ENCODE results near the gene CBLC.

DNA sequence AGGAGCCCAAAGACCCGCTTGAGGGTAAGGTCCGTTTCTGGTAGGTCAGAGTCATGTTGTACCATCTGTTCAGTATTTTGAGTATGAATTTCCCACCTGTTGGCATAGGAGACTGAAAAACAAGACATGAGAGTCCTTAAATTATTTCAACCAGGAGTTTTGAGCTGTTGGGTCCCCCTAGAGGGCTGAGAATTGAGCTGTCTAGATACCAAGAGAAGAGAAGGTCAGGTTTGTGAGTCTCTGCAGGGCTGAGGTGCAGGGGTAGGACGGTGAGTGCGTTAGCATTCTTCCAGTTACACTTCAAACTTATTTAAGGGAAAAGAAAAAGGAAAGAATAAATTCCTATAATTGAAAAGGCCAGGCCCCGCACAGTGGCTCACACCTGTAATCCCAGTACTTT, 5.0 kb downstream of the CBLC start:
- no peak for TF ChIP-seq POLR2AphosphoS5 (IDR thresholded peaks at IDR 0.05; ENCODE audit: borderline replicate concordance, low read depth, low read length)
- no peak for TF ChIP-seq EZH2 (IDR thresholded peaks at IDR 0.05)

Measured in SK-N-MC (cell line).